HepG2 (cell line): ENCODE data around the gene WDR91. TPM values are rescaled to one million over a fixed set of nuclear protein-coding genes. Genes with fewer than 3 reads are reported as not detected.
A peak's percentile ranks its signal among the peaks of the same experiment; 100 is the strongest.

ENCODE experiments used
- ATAD3A ChIP-seq: sonication (generic); formaldehyde crosslinking; IDR thresholded peaks from 2 replicates; pipeline ENCODE4 v1.4.0; 2020; ENCODE audit warnings: missing genetic modification reagents
- ELF4 ChIP-seq: sonication (generic); formaldehyde crosslinking; IDR thresholded peaks from 2 replicates; pipeline ENCODE4 v1.5.0; 2020; ENCODE audit warnings: missing genetic modification reagents, mild to moderate bottlenecking, moderate library complexity, borderline replicate concordance
- HDAC1 ChIP-seq: sonication (generic); formaldehyde crosslinking; IDR thresholded peaks from 2 replicates; pipeline ENCODE4 v1.5.1; 2020; ENCODE audit warnings: mild to moderate bottlenecking, missing genetic modification reagents
- HDAC2 ChIP-seq: sonication (generic); formaldehyde crosslinking; IDR thresholded peaks from 2 replicates; pipeline ENCODE4 v1.4.0; 2020; ENCODE audit warnings: missing genetic modification reagents
- HMG20A ChIP-seq: IDR thresholded peaks from 2 replicates; pipeline ENCODE4 v1.6.1; 2016; ENCODE audit warnings: borderline replicate concordance
- KAT8 ChIP-seq: IDR thresholded peaks from 2 replicates; pipeline ENCODE4 v1.6.1; 2016; ENCODE audit warnings: missing genetic modification reagents, missing compliant biosample characterization
- MED1 ChIP-seq: sonication (generic); formaldehyde crosslinking; IDR thresholded peaks from 2 replicates; pipeline ENCODE4 v1.4.0; 2020; ENCODE audit warnings: missing genetic modification reagents
- NCOA5 ChIP-seq: sonication (generic); formaldehyde crosslinking; IDR thresholded peaks from 2 replicates; pipeline ENCODE4 v1.4.0; 2020; ENCODE audit warnings: missing genetic modification reagents
- SOX5 ChIP-seq: IDR thresholded peaks from 2 replicates; pipeline ENCODE4 v1.6.1; 2016; ENCODE audit warnings: borderline replicate concordance
- SP4 ChIP-seq: sonication (generic); formaldehyde crosslinking; IDR thresholded peaks from 2 replicates; pipeline ENCODE4 v1.8.1; 2023; ENCODE audit warnings: mild to moderate bottlenecking, missing genetic modification reagents
- TARDBP ChIP-seq: sonication (generic); formaldehyde crosslinking; IDR thresholded peaks from 2 replicates; pipeline ENCODE4 v1.8.0; 2022; ENCODE audit warnings: mild to moderate bottlenecking, missing genetic modification reagents
- ZFP41 ChIP-seq: sonication (generic); formaldehyde crosslinking; IDR thresholded peaks from 2 replicates; pipeline ENCODE4 v1.4.0; 2020; ENCODE audit warnings: mild to moderate bottlenecking, missing genetic modification reagents, borderline replicate concordance
- ZNF253 ChIP-seq: sonication (generic); formaldehyde crosslinking; IDR thresholded peaks from 2 replicates; pipeline ENCODE4 v1.8.0; 2022; ENCODE audit warnings: mild to moderate bottlenecking, missing genetic modification reagents, borderline replicate concordance
- ZNF263 ChIP-seq: sonication (generic); formaldehyde crosslinking; IDR thresholded peaks from 2 replicates; pipeline ENCODE4 v1.4.0; 2020; ENCODE audit warnings: missing genetic modification reagents
- polyA plus RNA-seq, 8 experiments: library from polyadenylated mRNA; depleted of rRNA in 3 of 8; stranded (reverse) in 7 of 8; unstranded in 1 of 8; fragments of >200 nt; fragmentation: Illumina TruSeq in 4 of 8; extraction: Trizol in 4 of 8; gene quantifications; 2 replicates each; pipeline versions ENCODE4 v1.2.1 to v1.2.3, GENCODE V29; 2011 to 2016; ENCODE audit warnings: low read depth in 4 of 8, missing spikeins in 1 of 8, mixed read lengths in 1 of 8; ENCODE audit not compliant: insufficient read depth in 1 of 8
- total RNA-seq, 5 experiments: library from RNA; depleted of rRNA; stranded (reverse); fragments of >200 nt; fragmentation: Illumina TruSeq; extraction: Trizol; gene quantifications; 2 replicates each; pipeline ENCODE4 v1.2.3, GENCODE V29; 2016; ENCODE audit warnings: low read depth in 1 of 5
- TF ChIP-seq, protein P1 (sequence below): sonication (generic); formaldehyde crosslinking; conservative IDR thresholded peaks from 2 replicates; pipeline ENCODE4 v1.4.0; 2020; ENCODE audit warnings: missing genetic modification reagents
- TF ChIP-seq, protein P2 (sequence below): sonication (generic); formaldehyde crosslinking; IDR thresholded peaks from 2 replicates; pipeline ENCODE4 v1.4.0; 2020; ENCODE audit warnings: missing genetic modification reagents
- TF ChIP-seq, protein P3 (sequence below): sonication (generic); formaldehyde crosslinking; IDR thresholded peaks from 2 replicates; pipeline ENCODE4 v1.4.0; 2020; ENCODE audit warnings: missing genetic modification reagents, borderline replicate concordance
- TF ChIP-seq, protein P4 (sequence below): IDR thresholded peaks from 2 replicates; pipeline ENCODE4 v1.6.1; 2012; ENCODE audit warnings: low read length, improper control_type of control experiment
- TF ChIP-seq, protein P5 (sequence below), 2 experiments: fragments of 450-650 bp in 1 of 2; sonication (generic) in 1 of 2; formaldehyde crosslinking; IDR thresholded peaks; 2 replicates each; pipeline versions ENCODE4 v1.5.0 to v1.8.0; 2020 to 2022; ENCODE audit warnings: mild to moderate bottlenecking in 1 of 2, missing genetic modification reagents in 1 of 2

The WDR91 gene
- total and polyA plus RNA-seq, 2 of the 13 experiments (the other 11 are each of a cell fraction or from before 2014, with no cell fraction given): 11.6 to 12.1 TPM

DNA sequence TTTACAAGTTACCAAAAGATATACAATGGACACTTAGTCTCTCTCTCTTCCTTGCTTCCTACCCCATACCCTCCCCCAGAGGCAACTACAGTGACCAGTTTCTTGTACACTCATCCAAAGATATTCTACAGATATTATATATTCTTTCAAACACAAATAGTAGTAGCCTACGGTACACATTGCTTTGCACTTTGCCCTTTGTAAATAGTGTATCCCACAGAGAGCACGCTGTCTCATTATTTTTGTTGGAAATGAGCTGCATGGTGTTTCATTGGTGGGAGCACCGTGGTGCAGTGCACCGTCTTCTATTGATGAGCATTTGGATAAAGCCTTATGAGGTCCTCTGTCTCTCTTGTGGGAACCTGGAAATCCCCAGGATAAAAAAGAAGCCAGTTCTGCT, 46.5 kb upstream of the WDR91 start (continued):
- TF ChIP-seq, protein P1, sequence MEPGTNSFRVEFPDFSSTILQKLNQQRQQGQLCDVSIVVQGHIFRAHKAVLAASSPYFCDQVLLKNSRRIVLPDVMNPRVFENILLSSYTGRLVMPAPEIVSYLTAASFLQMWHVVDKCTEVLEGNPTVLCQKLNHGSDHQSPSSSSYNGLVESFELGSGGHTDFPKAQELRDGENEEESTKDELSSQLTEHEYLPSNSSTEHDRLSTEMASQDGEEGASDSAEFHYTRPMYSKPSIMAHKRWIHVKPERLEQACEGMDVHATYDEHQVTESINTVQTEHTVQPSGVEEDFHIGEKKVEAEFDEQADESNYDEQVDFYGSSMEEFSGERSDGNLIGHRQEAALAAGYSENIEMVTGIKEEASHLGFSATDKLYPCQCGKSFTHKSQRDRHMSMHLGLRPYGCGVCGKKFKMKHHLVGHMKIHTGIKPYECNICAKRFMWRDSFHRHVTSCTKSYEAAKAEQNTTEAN (CRISPR knock-in tag): peak; percentile 50; the same call in 1 of the 2 replicates
- no peak for TF ChIP-seq TARDBP (CRISPR knock-in tag)
- no peak for TF ChIP-seq ZNF253 (CRISPR knock-in tag)
- TF ChIP-seq, protein P2, sequence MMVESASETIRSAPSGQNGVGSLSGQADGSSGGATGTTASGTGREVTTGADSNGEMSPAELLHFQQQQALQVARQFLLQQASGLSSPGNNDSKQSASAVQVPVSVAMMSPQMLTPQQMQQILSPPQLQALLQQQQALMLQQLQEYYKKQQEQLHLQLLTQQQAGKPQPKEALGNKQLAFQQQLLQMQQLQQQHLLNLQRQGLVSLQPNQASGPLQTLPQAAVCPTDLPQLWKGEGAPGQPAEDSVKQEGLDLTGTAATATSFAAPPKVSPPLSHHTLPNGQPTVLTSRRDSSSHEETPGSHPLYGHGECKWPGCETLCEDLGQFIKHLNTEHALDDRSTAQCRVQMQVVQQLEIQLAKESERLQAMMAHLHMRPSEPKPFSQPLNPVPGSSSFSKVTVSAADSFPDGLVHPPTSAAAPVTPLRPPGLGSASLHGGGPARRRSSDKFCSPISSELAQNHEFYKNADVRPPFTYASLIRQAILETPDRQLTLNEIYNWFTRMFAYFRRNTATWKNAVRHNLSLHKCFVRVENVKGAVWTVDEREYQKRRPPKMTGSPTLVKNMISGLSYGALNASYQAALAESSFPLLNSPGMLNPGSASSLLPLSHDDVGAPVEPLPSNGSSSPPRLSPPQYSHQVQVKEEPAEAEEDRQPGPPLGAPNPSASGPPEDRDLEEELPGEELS: peak; percentile 44; the same call in 1 of the 2 replicates
- TF ChIP-seq, protein P3, sequence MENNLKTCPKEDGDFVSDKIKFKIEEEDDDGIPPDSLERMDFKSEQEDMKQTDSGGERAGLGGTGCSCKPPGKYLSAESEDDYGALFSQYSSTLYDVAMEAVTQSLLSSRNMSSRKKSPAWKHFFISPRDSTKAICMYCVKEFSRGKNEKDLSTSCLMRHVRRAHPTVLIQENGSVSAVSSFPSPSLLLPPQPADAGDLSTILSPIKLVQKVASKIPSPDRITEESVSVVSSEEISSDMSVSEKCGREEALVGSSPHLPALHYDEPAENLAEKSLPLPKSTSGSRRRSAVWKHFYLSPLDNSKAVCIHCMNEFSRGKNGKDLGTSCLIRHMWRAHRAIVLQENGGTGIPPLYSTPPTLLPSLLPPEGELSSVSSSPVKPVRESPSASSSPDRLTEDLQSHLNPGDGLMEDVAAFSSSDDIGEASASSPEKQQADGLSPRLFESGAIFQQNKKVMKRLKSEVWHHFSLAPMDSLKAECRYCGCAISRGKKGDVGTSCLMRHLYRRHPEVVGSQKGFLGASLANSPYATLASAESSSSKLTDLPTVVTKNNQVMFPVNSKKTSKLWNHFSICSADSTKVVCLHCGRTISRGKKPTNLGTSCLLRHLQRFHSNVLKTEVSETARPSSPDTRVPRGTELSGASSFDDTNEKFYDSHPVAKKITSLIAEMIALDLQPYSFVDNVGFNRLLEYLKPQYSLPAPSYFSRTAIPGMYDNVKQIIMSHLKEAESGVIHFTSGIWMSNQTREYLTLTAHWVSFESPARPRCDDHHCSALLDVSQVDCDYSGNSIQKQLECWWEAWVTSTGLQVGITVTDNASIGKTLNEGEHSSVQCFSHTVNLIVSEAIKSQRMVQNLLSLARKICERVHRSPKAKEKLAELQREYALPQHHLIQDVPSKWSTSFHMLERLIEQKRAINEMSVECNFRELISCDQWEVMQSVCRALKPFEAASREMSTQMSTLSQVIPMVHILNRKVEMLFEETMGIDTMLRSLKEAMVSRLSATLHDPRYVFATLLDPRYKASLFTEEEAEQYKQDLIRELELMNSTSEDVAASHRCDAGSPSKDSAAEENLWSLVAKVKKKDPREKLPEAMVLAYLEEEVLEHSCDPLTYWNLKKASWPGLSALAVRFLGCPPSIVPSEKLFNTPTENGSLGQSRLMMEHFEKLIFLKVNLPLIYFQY: no peak
- no peak for TF ChIP-seq ZFP41
- peak; percentile 43; the same call in 1 of the 2 replicates for TF ChIP-seq MED1 (CRISPR knock-in tag)
- TF ChIP-seq ZNF263 (CRISPR knock-in tag): peak; percentile 96
- no peak for TF ChIP-seq SP4 (CRISPR knock-in tag)
- TF ChIP-seq, protein P4, sequence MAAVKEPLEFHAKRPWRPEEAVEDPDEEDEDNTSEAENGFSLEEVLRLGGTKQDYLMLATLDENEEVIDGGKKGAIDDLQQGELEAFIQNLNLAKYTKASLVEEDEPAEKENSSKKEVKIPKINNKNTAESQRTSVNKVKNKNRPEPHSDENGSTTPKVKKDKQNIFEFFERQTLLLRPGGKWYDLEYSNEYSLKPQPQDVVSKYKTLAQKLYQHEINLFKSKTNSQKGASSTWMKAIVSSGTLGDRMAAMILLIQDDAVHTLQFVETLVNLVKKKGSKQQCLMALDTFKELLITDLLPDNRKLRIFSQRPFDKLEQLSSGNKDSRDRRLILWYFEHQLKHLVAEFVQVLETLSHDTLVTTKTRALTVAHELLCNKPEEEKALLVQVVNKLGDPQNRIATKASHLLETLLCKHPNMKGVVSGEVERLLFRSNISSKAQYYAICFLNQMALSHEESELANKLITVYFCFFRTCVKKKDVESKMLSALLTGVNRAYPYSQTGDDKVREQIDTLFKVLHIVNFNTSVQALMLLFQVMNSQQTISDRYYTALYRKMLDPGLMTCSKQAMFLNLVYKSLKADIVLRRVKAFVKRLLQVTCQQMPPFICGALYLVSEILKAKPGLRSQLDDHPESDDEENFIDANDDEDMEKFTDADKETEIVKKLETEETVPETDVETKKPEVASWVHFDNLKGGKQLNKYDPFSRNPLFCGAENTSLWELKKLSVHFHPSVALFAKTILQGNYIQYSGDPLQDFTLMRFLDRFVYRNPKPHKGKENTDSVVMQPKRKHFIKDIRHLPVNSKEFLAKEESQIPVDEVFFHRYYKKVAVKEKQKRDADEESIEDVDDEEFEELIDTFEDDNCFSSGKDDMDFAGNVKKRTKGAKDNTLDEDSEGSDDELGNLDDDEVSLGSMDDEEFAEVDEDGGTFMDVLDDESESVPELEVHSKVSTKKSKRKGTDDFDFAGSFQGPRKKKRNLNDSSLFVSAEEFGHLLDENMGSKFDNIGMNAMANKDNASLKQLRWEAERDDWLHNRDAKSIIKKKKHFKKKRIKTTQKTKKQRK: no peak
- TF ChIP-seq HDAC2: peak; percentile 77
- TF ChIP-seq, protein P5, sequence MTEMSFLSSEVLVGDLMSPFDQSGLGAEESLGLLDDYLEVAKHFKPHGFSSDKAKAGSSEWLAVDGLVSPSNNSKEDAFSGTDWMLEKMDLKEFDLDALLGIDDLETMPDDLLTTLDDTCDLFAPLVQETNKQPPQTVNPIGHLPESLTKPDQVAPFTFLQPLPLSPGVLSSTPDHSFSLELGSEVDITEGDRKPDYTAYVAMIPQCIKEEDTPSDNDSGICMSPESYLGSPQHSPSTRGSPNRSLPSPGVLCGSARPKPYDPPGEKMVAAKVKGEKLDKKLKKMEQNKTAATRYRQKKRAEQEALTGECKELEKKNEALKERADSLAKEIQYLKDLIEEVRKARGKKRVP (CRISPR knock-in tag; IDR thresholded peaks at IDR 0.05): 0 out of 4 replicates have a peak, but pooled peaks of 1 of the 2 experiments have one; percentile 31
- TF ChIP-seq SOX5 (CRISPR knock-in tag): peak; percentile 54; the same call in 1 of the 2 replicates
- TF ChIP-seq NCOA5: no peak
- peak; percentile 38; the same call in 1 of the 2 replicates for TF ChIP-seq HDAC1 (CRISPR knock-in tag)
- TF ChIP-seq ELF4 (CRISPR knock-in tag): no peak
- TF ChIP-seq ATAD3A (CRISPR knock-in tag): no peak
- TF ChIP-seq HMG20A (CRISPR knock-in tag): peak; percentile 71; the same call in 1 of the 2 replicates
- 0 out of 2 replicates have a peak, but pooled peaks have one; percentile 53 for TF ChIP-seq KAT8 (CRISPR knock-in tag)
